Mesodermal cell (in vitro differentiated cells): ENCODE measurements around the gene CTU1.
"Not testable (repeated sequence)": the region's sequence is repeated elsewhere in the genome, so short reads cannot be mapped to it uniquely, and the experiment has no call there.

Experiments
- H3K27ac ChIP-seq: 2 replicates; pipeline ENCODE4 v1.7.0; 2013; ENCODE audit warnings: mild to moderate bottlenecking, low read depth, low read length, moderate library complexity; ENCODE audit not compliant: severe bottlenecking
- H3K36me3 ChIP-seq: 2 replicates; pipeline ENCODE4 v1.7.1; 2013; ENCODE audit warnings: mild to moderate bottlenecking, low read length, moderate library complexity; ENCODE audit not compliant: control insufficient read depth, insufficient read depth
- H3K4me1 ChIP-seq: one replicate; pipeline ENCODE4 v1.7.1; 2013; ENCODE audit warnings: mild to moderate bottlenecking, low read length; ENCODE audit not compliant: insufficient read depth, control insufficient read depth, poor library complexity, severe bottlenecking
- H3K4me3 ChIP-seq: 2 replicates; pipeline ENCODE4 v1.7.0; 2013; ENCODE audit warnings: low read length, control low read depth, mild to moderate bottlenecking; ENCODE audit not compliant: insufficient read depth, poor library complexity, severe bottlenecking; ENCODE audit errors: extremely low read depth
- H3K9me3 ChIP-seq: 2 replicates; pipeline ENCODE4 v1.7.1; 2013; ENCODE audit warnings: mild to moderate bottlenecking, low read length, moderate library complexity; ENCODE audit not compliant: control insufficient read depth
- WGBS, 2 experiments: methylation state at CpG; one replicate each; pipeline ENCODE4 v1.1.5; 2013; ENCODE audit warnings: missing lambda C conversion rate in 2 of 2; ENCODE audit not compliant: insufficient coverage in 2 of 2; 5-methylcytosine and 5-hydroxymethylcytosine counted together

Gene CTU1

GRCh38 chr19:51142809-51143475, 34.7 kb upstream of the CTU1 start:
- not testable (repeated sequence) for H3K27ac ChIP-seq, H3K4me1 ChIP-seq, H3K36me3 ChIP-seq, H3K9me3 ChIP-seq, H3K4me3 ChIP-seq
- WGBS, 2 experiments, result 82 to 90% methylated on average over 6 of the region's 15 CpGs

GRCh38 chr19:51142119-51142518, 33.9 kb upstream of the CTU1 start, which contains the start of gene SIGLEC7:
SIGLEC7 (plus strand) TSS chr19:51142301; CDS start chr19:51142370, 69 bp downstream.
- no peak within 1 kb of the TSS for H3K4me3 ChIP-seq
- WGBS, 2 experiments, result 90 to 91% methylated on average over 9 to 12 of the region's 14 CpGs
- no peak within 1 kb of the TSS for H3K27ac ChIP-seq
- no peaks in the 10 kb centered on the region for H3K36me3 ChIP-seq
- no peaks in the 10 kb centered on the region for H3K9me3 ChIP-seq
- H3K4me1 ChIP-seq, result no peaks in the 10 kb centered on the region

- no peaks in the 10 kb centered on the region for H3K9me3 ChIP-seq
- no peak overlapping the region for H3K27ac ChIP-seq
- H3K4me1 ChIP-seq, result no peaks in the 10 kb centered on the region
- WGBS, 2 experiments, result 88 to 95% methylated on average over 4 to 5 of the region's 6 CpGs
- no peak overlapping the region for H3K4me3 ChIP-seq
- H3K36me3 ChIP-seq, result no peaks in the 10 kb centered on the region
Observed at GRCh38 chr19:51141181-51141580, 33.0 kb upstream of the CTU1 start.

GRCh38 chr19:51140441-51140840, 32.2 kb upstream of the CTU1 start:
- no peak overlapping the region for H3K4me3 ChIP-seq
- H3K27ac ChIP-seq, result no peak overlapping the region
- no peaks in the 10 kb centered on the region for H3K9me3 ChIP-seq
- H3K4me1 ChIP-seq, result no peaks in the 10 kb centered on the region
- H3K36me3 ChIP-seq, result no peaks in the 10 kb centered on the region
- WGBS, 2 experiments, result 40% methylated on average over 4 of the region's 6 CpGs; no CpG with 5 or more reads in 1 of the 2 experiments

GRCh38 chr19:51139299-51140014, 31.2 kb upstream of the CTU1 start:
- WGBS, 2 experiments, result 86 to 88% methylated on average over 3 of the region's 4 CpGs
- H3K4me1 ChIP-seq, result no peaks in the 10 kb centered on the region
- no peaks in the 10 kb centered on the region for H3K9me3 ChIP-seq
- H3K27ac ChIP-seq, result no peak overlapping the region
- no peaks in the 10 kb centered on the region for H3K36me3 ChIP-seq
- no peak overlapping the region for H3K4me3 ChIP-seq

GRCh38 chr19:51138549-51138979, 30.4 kb upstream of the CTU1 start:
- WGBS, 2 experiments, result 94 to 100% methylated on average over 4 to 5 of the region's 6 CpGs
- Histone ChIP-seq H3K4me3 (no peak overlapping the region), H3K9me3 (no peaks in the 10 kb centered on the region), H3K36me3 (no peaks in the 10 kb centered on the region), H3K27ac (no peak overlapping the region), H3K4me1 (no peaks in the 10 kb centered on the region)

- Histone ChIP-seq H3K27ac (no peak overlapping the region), H3K9me3 (no peaks in the 10 kb centered on the region), H3K36me3 (no peaks in the 10 kb centered on the region), H3K4me1 (no peaks in the 10 kb centered on the region), H3K4me3 (no peak overlapping the region)
- 80 to 98% methylated on average over 2 to 5 of the region's 9 CpGs for WGBS, 2 experiments
Observed at GRCh38 chr19:51137792-51138425, 29.7 kb upstream of the CTU1 start.

GRCh38 chr19:51136851-51137551, 28.8 kb upstream of the CTU1 start:
- WGBS, 2 experiments, result 86 to 91% methylated on average over 9 to 11 of the region's 12 CpGs
- peak overlapping the region; percentile 45 for H3K27ac ChIP-seq
- H3K4me1 ChIP-seq, result no peaks in the 10 kb centered on the region
- H3K9me3 ChIP-seq, result no peaks in the 10 kb centered on the region
- no peaks in the 10 kb centered on the region for H3K36me3 ChIP-seq
- H3K4me3 ChIP-seq, result no peak overlapping the region

- Histone ChIP-seq H3K4me1 (no peaks in the 10 kb centered on the region), H3K9me3 (no peaks in the 10 kb centered on the region), H3K4me3 (no peak overlapping the region), H3K27ac (no peak overlapping the region), H3K36me3 (no peaks in the 10 kb centered on the region)
- WGBS, 2 experiments, result 91 to 94% methylated on average over 6 to 7 of the region's 8 CpGs
Observed at GRCh38 chr19:51135986-51136762, 28.0 kb upstream of the CTU1 start.

GRCh38 chr19:51135004-51135403, 26.8 kb upstream of the CTU1 start:
- H3K9me3 ChIP-seq, result no peaks in the 10 kb centered on the region
- H3K36me3 ChIP-seq, result no peaks in the 10 kb centered on the region
- 70 to 88% methylated on average over 2 of the region's 5 CpGs for WGBS, 2 experiments
- H3K27ac ChIP-seq, result no peak overlapping the region
- no peaks in the 10 kb centered on the region for H3K4me1 ChIP-seq
- H3K4me3 ChIP-seq, result no peak overlapping the region
